A673 (cell line): ENCODE data around the gene VSTM4.

Source experiments
- EZH2 ChIP-seq: fragments of 200-600 bp; sonication (generic); IDR thresholded peaks from 2 replicates; pipeline ENCODE4 v1.6.1; 2017; ENCODE audit warnings: borderline replicate concordance, low read depth, mild to moderate bottlenecking, mixed read lengths, antibody characterized with exemption, low read length; ENCODE audit not compliant: poor library complexity, severe bottlenecking
- TF ChIP-seq, protein P1 (sequence below): fragments of 300-800, 200-600 bp; sonication (generic); conservative IDR thresholded peaks from 2 replicates; pipeline ENCODE4 v1.5.1; 2017; ENCODE audit warnings: low read depth, mild to moderate bottlenecking, antibody characterized with exemption, low read length, moderate library complexity, mixed read lengths

GRCh38 chr10:49138361-49138891, 23.1 kb upstream of the VSTM4 start:
- TF ChIP-seq, protein P1, sequence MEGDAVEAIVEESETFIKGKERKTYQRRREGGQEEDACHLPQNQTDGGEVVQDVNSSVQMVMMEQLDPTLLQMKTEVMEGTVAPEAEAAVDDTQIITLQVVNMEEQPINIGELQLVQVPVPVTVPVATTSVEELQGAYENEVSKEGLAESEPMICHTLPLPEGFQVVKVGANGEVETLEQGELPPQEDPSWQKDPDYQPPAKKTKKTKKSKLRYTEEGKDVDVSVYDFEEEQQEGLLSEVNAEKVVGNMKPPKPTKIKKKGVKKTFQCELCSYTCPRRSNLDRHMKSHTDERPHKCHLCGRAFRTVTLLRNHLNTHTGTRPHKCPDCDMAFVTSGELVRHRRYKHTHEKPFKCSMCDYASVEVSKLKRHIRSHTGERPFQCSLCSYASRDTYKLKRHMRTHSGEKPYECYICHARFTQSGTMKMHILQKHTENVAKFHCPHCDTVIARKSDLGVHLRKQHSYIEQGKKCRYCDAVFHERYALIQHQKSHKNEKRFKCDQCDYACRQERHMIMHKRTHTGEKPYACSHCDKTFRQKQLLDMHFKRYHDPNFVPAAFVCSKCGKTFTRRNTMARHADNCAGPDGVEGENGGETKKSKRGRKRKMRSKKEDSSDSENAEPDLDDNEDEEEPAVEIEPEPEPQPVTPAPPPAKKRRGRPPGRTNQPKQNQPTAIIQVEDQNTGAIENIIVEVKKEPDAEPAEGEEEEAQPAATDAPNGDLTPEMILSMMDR = no peak
- no peak for TF ChIP-seq EZH2
